Measurements from ENCODE around the gene F8A1. TPM values are rescaled to one million over a fixed set of nuclear protein-coding genes. Genes with fewer than 3 reads are reported as not detected.
"Not testable (repeated sequence)": the region's sequence is repeated elsewhere in the genome, so short reads cannot be mapped to it uniquely, and the experiment has no call there.

The F8A1 gene
- total and polyA plus RNA-seq, 2 of the 4 experiments (the other 2 are of a cell fraction): 0.54 to 8.3 TPM

DNA sequence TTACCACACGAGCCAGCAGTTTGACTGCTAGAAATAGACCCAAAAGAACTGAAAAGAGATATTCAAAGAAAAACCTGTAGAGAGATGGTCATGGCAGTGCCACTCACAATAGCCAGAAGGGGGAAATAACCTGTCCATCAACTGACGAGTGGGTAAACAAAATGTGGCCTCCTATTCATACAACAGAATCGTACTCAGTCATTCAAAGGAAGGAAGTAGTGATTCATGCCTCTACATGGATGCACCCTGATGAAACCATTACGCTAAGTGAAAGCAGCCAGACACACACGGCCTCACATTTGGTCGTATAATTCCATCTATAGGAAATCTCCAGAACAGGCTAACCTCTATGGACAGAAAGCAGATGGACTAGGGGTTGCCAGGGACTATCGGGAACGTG lies 2.1 kb upstream of the F8A1 start:
- H3K4me3 ChIP-seq (ENCODE audit: insufficient read depth, low read depth, low read length); H3K79me1 ChIP-seq (ENCODE audit: low read depth in 1 of 2, low read length in 2 of 2); H3K9me1 ChIP-seq (ENCODE audit: insufficient read depth, low read length); H3K18ac ChIP-seq (ENCODE audit: low read depth, low read length); H3K36me3 ChIP-seq (ENCODE audit: control insufficient read depth, insufficient read depth, low read length); H2BK120ac ChIP-seq (ENCODE audit: low read depth, low read length); H3K4ac ChIP-seq (ENCODE audit: low read depth, low read length); H2AK9ac ChIP-seq (replicated peaks; ENCODE audit: low read depth, low read length, poor library complexity); H4K91ac ChIP-seq (ENCODE audit: insufficient read depth, low read depth, low read length); CTCF ChIA-PET; BruUV-seq (replicated peaks); ATAC-seq (ENCODE audit: low read depth); H3K27ac ChIP-seq (ENCODE audit: insufficient read depth, low read length); H2BK15ac ChIP-seq (ENCODE audit: low read depth, low read length); POLR2A ChIA-PET (ENCODE audit: unreplicated experiment); H3K9ac ChIP-seq (ENCODE audit: low read depth, low read length); H3K56ac ChIP-seq (ENCODE audit: extremely low read depth, insufficient read depth, low read length); H3K14ac ChIP-seq (replicated peaks; ENCODE audit: low read depth, low read length); H3K4me2 ChIP-seq (ENCODE audit: low read depth, low read length); H2AFZ ChIP-seq (replicated peaks; ENCODE audit: low read length, poor library complexity); in situ Hi-C loops (cut with MboI; ENCODE audit: low sequenced_read_pairs); H4K20me1 ChIP-seq (ENCODE audit: insufficient read depth, low read length); H2BK5ac ChIP-seq (ENCODE audit: low read depth, low read length, poor library complexity, severe bottlenecking); H2AK5ac ChIP-seq (ENCODE audit: low read depth, low read length); H2BK20ac ChIP-seq (ENCODE audit: low read depth, low read length); intact Hi-C loops (cut with micrococcal nuclease); H4K8ac ChIP-seq (ENCODE audit: low read depth in 2 of 2, low read length in 2 of 2); H3K4me1 ChIP-seq (ENCODE audit: control insufficient read depth, insufficient read depth, low read length); H3K9me3 ChIP-seq (ENCODE audit: control insufficient read depth, insufficient read depth, low read length); H4K5ac ChIP-seq (ENCODE audit: low read depth, low read length); dilution Hi-C loops (cut with HindIII; ENCODE audit: low sequenced_read_pairs, unreplicated experiment); H3K27me3 ChIP-seq (ENCODE audit: control insufficient read depth, insufficient read depth, low read length); DNase-seq; H3K23ac ChIP-seq (ENCODE audit: low read depth, low read length): not testable (repeated sequence)
- no CpG with 5 or more reads among the region's 8 CpGs for WGBS, 2 experiments (ENCODE audit: extremely low coverage in 2 of 2, insufficient read length in 1 of 2)

DNA sequence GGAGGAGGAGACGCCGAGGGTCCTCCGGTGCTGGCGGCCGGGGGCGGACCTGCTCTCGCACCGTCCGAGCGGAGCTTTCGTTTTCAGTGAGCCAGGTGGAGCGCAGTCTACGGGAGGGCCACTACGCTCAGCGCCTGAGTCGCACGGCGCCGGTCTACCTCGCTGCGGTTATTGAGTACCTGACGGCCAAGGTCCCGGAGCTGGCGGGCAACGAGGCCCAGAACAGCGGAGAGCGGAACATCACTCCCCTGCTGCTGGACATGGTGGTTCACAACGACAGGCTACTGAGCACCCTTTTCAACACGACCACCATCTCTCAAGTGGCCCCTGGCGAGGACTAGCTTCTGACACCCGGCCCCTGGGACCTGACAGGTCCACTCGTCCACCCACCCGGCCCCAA lies 1.1 kb upstream of the F8A1 start:
- intact Hi-C loops (cut with micrococcal nuclease); in situ Hi-C loops (cut with MboI; ENCODE audit: low sequenced_read_pairs): not testable (repeated sequence)

More for the DNA sequence above, 1.1 kb upstream of the F8A1 start:
- H4K91ac ChIP-seq (ENCODE audit: insufficient read depth, low read depth, low read length); H2BK20ac ChIP-seq (ENCODE audit: low read depth, low read length); BruUV-seq (replicated peaks); H2BK15ac ChIP-seq (ENCODE audit: low read depth, low read length); H3K4me3 ChIP-seq (ENCODE audit: insufficient read depth, low read depth, low read length); H3K27ac ChIP-seq (ENCODE audit: insufficient read depth, low read length); H2AK9ac ChIP-seq (replicated peaks; ENCODE audit: low read depth, low read length, poor library complexity); DNase-seq; H3K9ac ChIP-seq (ENCODE audit: low read depth, low read length); H2BK120ac ChIP-seq (ENCODE audit: low read depth, low read length); H4K20me1 ChIP-seq (ENCODE audit: insufficient read depth, low read length); H3K18ac ChIP-seq (ENCODE audit: low read depth, low read length); H3K14ac ChIP-seq (replicated peaks; ENCODE audit: low read depth, low read length); H4K5ac ChIP-seq (ENCODE audit: low read depth, low read length); CTCF ChIA-PET; H3K36me3 ChIP-seq (ENCODE audit: control insufficient read depth, insufficient read depth, low read length); H3K4me1 ChIP-seq (ENCODE audit: control insufficient read depth, insufficient read depth, low read length); H3K4ac ChIP-seq (ENCODE audit: low read depth, low read length); H3K9me3 ChIP-seq (ENCODE audit: control insufficient read depth, insufficient read depth, low read length); POLR2A ChIA-PET (ENCODE audit: unreplicated experiment); H3K27me3 ChIP-seq (ENCODE audit: control insufficient read depth, insufficient read depth, low read length); H4K8ac ChIP-seq (ENCODE audit: low read depth in 2 of 2, low read length in 2 of 2); dilution Hi-C loops (cut with HindIII; ENCODE audit: low sequenced_read_pairs, unreplicated experiment); H3K4me2 ChIP-seq (ENCODE audit: low read depth, low read length); H3K56ac ChIP-seq (ENCODE audit: extremely low read depth, insufficient read depth, low read length); H2AK5ac ChIP-seq (ENCODE audit: low read depth, low read length); H3K79me1 ChIP-seq (ENCODE audit: low read depth in 1 of 2, low read length in 2 of 2); H2AFZ ChIP-seq (replicated peaks; ENCODE audit: low read length, poor library complexity); H2BK5ac ChIP-seq (ENCODE audit: low read depth, low read length, poor library complexity, severe bottlenecking); H3K9me1 ChIP-seq (ENCODE audit: insufficient read depth, low read length); ATAC-seq (ENCODE audit: low read depth); H3K23ac ChIP-seq (ENCODE audit: low read depth, low read length): not testable (repeated sequence)
- no CpG with 5 or more reads among the region's 33 CpGs for WGBS, 2 experiments (ENCODE audit: extremely low coverage in 2 of 2, insufficient read length in 1 of 2)

Data from IMR-90 (cell line).